GM23248 (cell line): ENCODE data around the gene TRMT1. TPM values are rescaled to one million over a fixed set of nuclear protein-coding genes. Genes with fewer than 3 reads are reported as not detected.

Source experiments
- DNase-seq: peaks from one replicate; pipeline ENCODE4 v3.0.0-alpha.2; 2015
- H2AFZ ChIP-seq: fragments of 200-600 bp; sonication (generic); 2 replicates; pipeline ENCODE4 v1.6.1; 2016; ENCODE audit warnings: antibody characterized with exemption
- H3F3A ChIP-seq: fragments of 200-600 bp; sonication (generic); 2 replicates; pipeline ENCODE4 v1.6.1; 2016; ENCODE audit warnings: mild to moderate bottlenecking, antibody characterized with exemption, mixed run types; ENCODE audit not compliant: insufficient read depth
- H3K27ac ChIP-seq: fragments of 200-600 bp; sonication (generic); 2 replicates; pipeline ENCODE4 v1.5.1; 2016; ENCODE audit warnings: mild to moderate bottlenecking
- H3K27me3 ChIP-seq: fragments of 200-600 bp; sonication (generic); replicated peaks from 2 replicates; pipeline ENCODE4 v1.6.1; 2016; ENCODE audit warnings: mild to moderate bottlenecking; ENCODE audit not compliant: insufficient read depth
- H3K36me3 ChIP-seq: fragments of 200-600 bp; sonication (generic); 2 replicates; pipeline ENCODE4 v1.6.1; 2016; ENCODE audit warnings: low read depth, mild to moderate bottlenecking
- H3K4me1 ChIP-seq: fragments of 200-600 bp; sonication (generic); 2 replicates; pipeline ENCODE4 v1.6.1; 2016; ENCODE audit warnings: mild to moderate bottlenecking; ENCODE audit not compliant: insufficient read depth
- H3K4me2 ChIP-seq: fragments of 200-600 bp; sonication (generic); one replicate; pipeline ENCODE4 v1.6.1; 2016; ENCODE audit warnings: mild to moderate bottlenecking; ENCODE audit not compliant: unreplicated experiment
- H3K4me3 ChIP-seq: fragments of 200-600 bp; sonication (generic); 2 replicates; pipeline ENCODE4 v1.5.1; 2016; ENCODE audit warnings: mild to moderate bottlenecking
- H3K79me2 ChIP-seq: fragments of 200-600 bp; sonication (generic); 2 replicates; pipeline ENCODE4 v1.6.1; 2016; ENCODE audit warnings: mild to moderate bottlenecking; ENCODE audit not compliant: insufficient read depth
- H3K9ac ChIP-seq: fragments of 200-600 bp; sonication (generic); 2 replicates; pipeline ENCODE4 v1.6.1; 2016; ENCODE audit warnings: mild to moderate bottlenecking
- H3K9me2 ChIP-seq: fragments of 200-600 bp; sonication (generic); 2 replicates; pipeline ENCODE4 v1.6.1; 2016; ENCODE audit warnings: mixed run types, mild to moderate bottlenecking, moderate library complexity; ENCODE audit not compliant: insufficient read depth
- H3K9me3 ChIP-seq: fragments of 200-600 bp; sonication (generic); one replicate; pipeline ENCODE4 v1.6.1; 2017; ENCODE audit warnings: low read depth
- H4K20me1 ChIP-seq: fragments of 200-600 bp; sonication (generic); 2 replicates; pipeline ENCODE4 v1.6.0; 2016; ENCODE audit not compliant: insufficient read depth
- EZH2 ChIP-seq: fragments of 200-600 bp; sonication (generic); IDR thresholded peaks from 2 replicates; pipeline ENCODE4 v1.6.1; 2018; ENCODE audit warnings: antibody characterized with exemption, mild to moderate bottlenecking; ENCODE audit not compliant: insufficient read depth, poor library complexity, severe bottlenecking
- EZH2phosphoT487 ChIP-seq: fragments of 200-600 bp; sonication (generic); IDR thresholded peaks from 2 replicates; pipeline ENCODE4 v1.6.1; 2018; ENCODE audit warnings: antibody characterized with exemption, moderate library complexity, mild to moderate bottlenecking, low read depth; ENCODE audit not compliant: insufficient read depth
- WGBS, 2 experiments: methylation state at CpG; one replicate each; pipeline ENCODE4 v1.1.6; 2015 to 2017; ENCODE audit warnings: low lambda C conversion rate in 2 of 2, low coverage in 1 of 2; ENCODE audit errors: missing lambda C conversion rate in 2 of 2; 5-methylcytosine and 5-hydroxymethylcytosine counted together
- in situ Hi-C: fragments of 300-500 bp; cut with MboI; formaldehyde crosslinking; loops from 2 replicates; pipeline ENCODE4 v1.15.0; 2020
- polyA plus RNA-seq: library from polyadenylated mRNA; unstranded; fragments of >200 nt; fragmentation: Nextera tagmentation; extraction: Ambion mirVana; gene quantifications from 2 replicates; pipeline ENCODE4 v1.2.1, GENCODE V29; 2016
- total RNA-seq: library from RNA; depleted of rRNA; stranded (reverse); fragments of >200 nt; shearing (Covaris generic); gene quantifications from 2 replicates; pipeline ENCODE4 v1.2.3, GENCODE V29; 2014

Gene TRMT1
- total and polyA plus RNA-seq, 2 experiments from 2014 or later = 30.4 to 31.8 TPM

- H3K9me2 ChIP-seq = no peaks in the 10 kb centered on the region
- peaks cover 29% of the 10 kb centered on the region for H3K4me1 ChIP-seq
- H3K9me3 ChIP-seq = no peaks in the 10 kb centered on the region
- no peak overlapping the region for H3K4me3 ChIP-seq
- H3F3A ChIP-seq = peaks cover 9% of the 10 kb centered on the region; the same call in 1 of the 2 replicates
- no peak overlapping the region for H2AFZ ChIP-seq
- peaks cover 99% of the 10 kb centered on the region for H3K79me2 ChIP-seq
- H3K9ac ChIP-seq = peak overlapping the region; percentile 26; the same call in 1 of the 2 replicates
- H4K20me1 ChIP-seq = no peaks in the 10 kb centered on the region
- H3K27me3 ChIP-seq = no peaks in the 10 kb centered on the region
- no peaks in the 10 kb centered on the region for H3K36me3 ChIP-seq
- WGBS, 2 experiments = 77 to 80% methylated on average over 5 of the region's 5 CpGs
- DNase-seq = no peak
- no peak overlapping the region for H3K4me2 ChIP-seq
- peak overlapping the region; percentile 27 for H3K27ac ChIP-seq
- in situ Hi-C loops = no loop called here
- TF ChIP-seq EZH2 = no peak
- no peak for TF ChIP-seq EZH2phosphoT487
These were observed 53.0 kb downstream of the TRMT1 start for GRCh38 chr19:13063461-13064091.

- no peaks in the 10 kb centered on the region for H3K36me3 ChIP-seq
- H4K20me1 ChIP-seq = no peaks in the 10 kb centered on the region
- H3K27ac ChIP-seq = peak overlapping the region; percentile 67
These were observed 54.2 kb downstream of the TRMT1 start for GRCh38 chr19:13062317-13062716.

GRCh38 chr19:13060964-13061927, 55.3 kb downstream of the TRMT1 start:
- peak; percentile 92 for DNase-seq
- TF ChIP-seq EZH2 = no peak
- TF ChIP-seq EZH2phosphoT487 = no peak
- peaks cover 41% of the 10 kb centered on the region for H3K4me1 ChIP-seq
- H3F3A ChIP-seq = peaks cover 16% of the 10 kb centered on the region
- peak overlapping the region; percentile 61 for H3K9ac ChIP-seq
- peak overlapping the region; percentile 67 for H3K27ac ChIP-seq
- H3K36me3 ChIP-seq = no peaks in the 10 kb centered on the region
- no peaks in the 10 kb centered on the region for H3K27me3 ChIP-seq
- H2AFZ ChIP-seq = no peak overlapping the region
- 2% methylated on average over 38 to 40 of the region's 40 CpGs for WGBS, 2 experiments
- H4K20me1 ChIP-seq = no peaks in the 10 kb centered on the region
- no peaks in the 10 kb centered on the region for H3K9me3 ChIP-seq
- H3K9me2 ChIP-seq = no peaks in the 10 kb centered on the region
- peak overlapping the region; percentile 58 for H3K4me3 ChIP-seq
- H3K4me2 ChIP-seq = peak overlapping the region; percentile 75
- peaks cover 99% of the 10 kb centered on the region for H3K79me2 ChIP-seq
- in situ Hi-C loops = no loop called here

More at GRCh38 chr19:13062317-13062716, 54.2 kb downstream of the TRMT1 start:
- Histone ChIP-seq H3K4me1 (peaks cover 31% of the 10 kb centered on the region), H3K27me3 (no peaks in the 10 kb centered on the region), H3K79me2 (peaks cover 99% of the 10 kb centered on the region), H3F3A (peaks cover 9% of the 10 kb centered on the region; the same call in 1 of the 2 replicates), H3K9ac (peak overlapping the region; percentile 26), H2AFZ (no peak overlapping the region), H3K4me2 (no peak overlapping the region), H3K9me3 (no peaks in the 10 kb centered on the region), H3K4me3 (no peak overlapping the region), H3K9me2 (no peaks in the 10 kb centered on the region)
- no peak for DNase-seq
- TF ChIP-seq EZH2 (no peak), EZH2phosphoT487 (no peak)
- in situ Hi-C loops = no loop called here

GRCh38 chr19:13060233-13060963, 56.1 kb downstream of the TRMT1 start:
- Histone ChIP-seq H3F3A (peaks cover 17% of the 10 kb centered on the region), H3K9ac (peak overlapping the region; percentile 61), H4K20me1 (no peaks in the 10 kb centered on the region), H3K9me3 (no peaks in the 10 kb centered on the region), H3K4me1 (peaks cover 50% of the 10 kb centered on the region), H3K4me3 (peak overlapping the region; percentile 58), H2AFZ (no peak overlapping the region), H3K36me3 (no peaks in the 10 kb centered on the region), H3K4me2 (peak overlapping the region; percentile 75), H3K9me2 (no peaks in the 10 kb centered on the region), H3K27ac (peak overlapping the region; percentile 67), H3K27me3 (no peaks in the 10 kb centered on the region), H3K79me2 (peaks cover 99% of the 10 kb centered on the region)
- in situ Hi-C loops = no loop called here
- 5% methylated on average over 15 to 18 of the region's 19 CpGs for WGBS, 2 experiments
- peak; percentile 74 for DNase-seq
- TF ChIP-seq EZH2 (no peak), EZH2phosphoT487 (no peak)
